Stimulated activated CD4-positive, alpha-beta T cell treated with anti-CD3 and anti-CD28 coated beads, Interleukin-15, amount 100 ng/mL, for 48 hours (primary cell): Measurements from ENCODE around the gene PLBD1.

Experiments
- DNase-seq, 2 donors: peaks; one replicate each; pipeline ENCODE4 v3.0.0-alpha.2; 2020; ENCODE audit warnings: low read depth in 2 of 2

Gene PLBD1

DNA sequence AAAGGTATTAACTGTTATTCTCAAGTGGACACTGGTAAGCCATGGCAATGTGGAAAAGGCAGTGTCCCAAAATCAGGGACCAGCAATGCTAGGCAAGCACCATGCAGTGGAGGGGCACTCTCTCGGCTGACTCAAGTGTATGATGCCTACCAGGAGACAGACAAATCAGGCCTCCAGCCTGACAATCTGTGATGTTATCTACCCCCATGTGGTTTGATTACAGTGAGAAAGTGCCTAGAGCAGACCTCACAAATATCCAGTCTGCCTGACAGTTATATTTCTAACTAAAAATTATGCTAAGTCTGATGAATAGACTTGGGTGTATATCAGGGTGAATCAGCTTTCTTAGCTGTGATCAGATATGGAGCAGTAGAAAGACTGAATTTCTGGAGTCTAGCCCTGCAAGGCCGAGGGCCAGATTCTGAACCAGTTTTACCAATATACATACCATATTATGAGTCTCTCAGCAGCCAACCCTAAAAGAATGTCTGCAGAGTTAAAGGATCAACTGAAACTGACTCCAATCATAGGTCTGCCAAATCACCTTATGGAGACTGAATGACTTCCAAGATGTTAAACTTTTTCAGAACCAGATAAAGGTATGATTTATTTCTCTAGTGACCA lies 3.2 kb downstream of the PLBD1 start:
- DNase-seq: no peak

DNA sequence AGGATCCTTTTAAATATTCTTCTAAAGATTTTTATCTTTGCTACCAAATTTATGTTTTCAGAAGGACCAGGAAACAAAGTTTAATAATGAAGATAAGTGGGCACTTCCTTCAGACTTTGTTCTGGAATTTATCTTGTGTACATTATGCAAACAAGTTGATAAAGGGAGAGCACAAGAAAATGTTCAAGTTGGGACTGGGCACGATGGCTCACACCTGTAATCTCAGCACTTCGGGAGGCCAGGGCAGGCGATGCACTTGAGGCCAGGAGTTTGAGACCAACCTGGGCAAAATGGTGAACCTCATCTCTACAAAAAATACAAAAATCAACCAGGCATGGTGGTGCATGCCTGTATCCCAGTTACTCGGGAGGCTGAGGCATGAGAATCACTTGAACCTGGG lies 4.6 kb downstream of the PLBD1 start:
- DNase-seq: no peak

DNA sequence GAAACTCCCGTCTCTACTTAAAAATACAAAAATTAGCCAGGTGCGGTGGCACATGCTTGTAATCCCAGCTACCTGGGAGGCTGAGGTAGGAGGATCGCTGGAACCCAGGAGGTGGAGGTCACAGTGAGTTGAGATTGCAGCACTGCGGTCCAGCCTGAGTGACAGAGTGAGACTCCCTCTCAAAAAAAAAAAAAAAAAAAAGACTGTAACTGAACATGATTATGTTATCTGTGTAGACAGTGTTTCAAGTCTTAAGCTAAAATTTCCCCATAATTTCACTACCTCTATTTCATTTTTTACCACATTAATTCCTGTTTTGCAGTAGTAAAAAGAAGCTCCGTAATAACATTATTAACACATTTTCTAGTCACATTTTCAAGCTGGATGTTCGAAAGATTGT lies 5.4 kb downstream of the PLBD1 start:
- DNase-seq: no peak

DNA sequence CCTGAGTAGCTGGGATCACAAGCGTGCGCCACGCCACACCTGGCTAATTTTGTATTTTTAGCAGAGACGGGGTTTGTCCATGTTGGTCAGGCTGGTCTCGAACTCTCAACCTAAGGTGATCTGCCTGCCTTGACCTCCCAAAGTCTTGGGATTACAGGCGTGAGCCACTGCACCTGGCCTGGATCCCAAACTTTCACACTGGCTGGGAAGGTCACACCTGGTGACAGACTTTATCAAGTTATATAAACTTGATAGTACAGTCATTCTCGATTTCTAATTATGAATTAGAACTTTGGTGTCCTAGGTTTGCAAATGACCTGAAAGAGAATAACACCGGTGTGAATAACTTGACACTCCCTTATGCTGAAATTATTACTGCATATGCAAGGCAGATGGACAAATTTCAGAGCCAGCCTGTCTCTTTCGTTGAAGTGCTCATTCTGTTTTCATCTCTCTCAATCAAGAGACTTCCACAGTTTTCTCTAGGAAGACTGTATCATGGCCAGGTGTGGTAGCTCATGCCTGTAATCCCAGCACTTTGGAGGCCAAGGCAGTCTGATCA lies 5.9 kb downstream of the PLBD1 start:
- DNase-seq: no peak

DNA sequence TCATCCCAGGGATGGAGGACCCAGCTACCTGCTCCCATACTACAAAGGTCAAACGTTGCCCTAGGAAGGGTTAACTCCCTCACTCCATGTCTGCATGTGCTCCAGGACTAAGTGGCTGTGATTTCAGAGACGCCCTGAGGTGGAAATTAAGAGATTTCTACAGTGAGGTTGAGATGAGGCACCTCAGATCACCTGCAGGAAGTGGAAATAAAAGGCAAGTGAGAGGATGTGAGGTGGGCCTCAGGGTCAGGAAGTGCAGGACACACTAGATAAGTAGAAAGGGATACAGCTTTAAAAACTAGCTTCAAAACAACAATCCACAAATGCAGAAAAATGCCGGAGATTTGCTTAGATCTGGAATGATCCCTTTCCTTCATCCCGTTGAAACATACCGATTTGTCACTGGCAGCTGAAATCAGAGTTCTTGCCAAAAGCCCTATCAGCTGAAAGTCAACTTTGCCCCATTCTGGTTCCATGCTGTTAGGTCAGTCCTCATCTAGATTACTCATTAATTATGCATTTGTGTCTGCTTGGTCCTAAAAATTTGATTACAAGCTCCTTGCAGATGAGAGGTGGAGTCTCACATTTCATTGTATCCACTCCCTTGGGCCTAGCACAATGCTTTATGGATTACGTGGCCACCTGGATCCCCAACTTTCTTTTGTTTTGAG lies 6.6 kb downstream of the PLBD1 start:
- DNase-seq: no peak

DNA sequence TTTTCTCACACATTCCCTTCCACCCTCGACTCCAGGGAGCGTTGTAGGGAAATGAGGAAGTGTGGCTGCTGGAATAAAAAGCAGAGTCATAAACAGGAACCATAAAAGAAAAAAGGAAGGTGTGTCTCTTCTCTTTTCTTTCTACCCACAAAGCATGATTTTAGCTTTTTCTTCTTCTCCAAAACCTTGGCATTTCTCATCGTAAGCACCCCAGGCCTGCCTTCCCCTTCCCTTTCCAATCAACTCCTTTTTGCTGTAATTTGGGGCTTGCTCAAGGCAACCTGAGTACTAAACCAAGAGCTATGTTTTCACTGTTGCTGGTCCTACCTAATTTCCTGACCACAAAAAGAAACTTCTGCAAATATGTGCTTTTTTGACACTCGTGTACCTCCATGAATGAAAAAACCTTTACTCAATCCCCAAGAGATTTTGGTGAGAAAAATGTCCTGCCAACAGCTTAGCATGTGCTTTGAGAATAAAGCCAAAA lies 9.2 kb downstream of the PLBD1 start:
- DNase-seq: no peak

DNA sequence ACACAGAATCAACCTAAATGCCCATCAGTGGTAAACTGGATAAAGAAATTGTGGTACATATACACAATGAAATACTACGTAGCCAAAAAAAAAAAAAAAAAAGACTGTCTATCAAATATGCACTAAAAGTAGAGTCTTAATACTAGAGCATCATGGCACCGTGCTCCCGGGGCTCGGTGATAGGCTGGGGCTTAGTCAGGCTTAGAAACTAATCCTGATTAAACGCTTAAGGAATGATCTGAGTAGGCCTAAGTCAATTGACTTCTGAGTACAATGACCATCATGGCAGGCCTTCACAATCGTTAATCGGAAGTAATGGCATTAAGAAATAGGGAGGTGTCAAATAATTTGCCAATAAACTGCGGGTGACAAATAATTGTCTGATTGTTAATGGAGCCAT lies 9.7 kb downstream of the PLBD1 start:
- no peak for DNase-seq

DNA sequence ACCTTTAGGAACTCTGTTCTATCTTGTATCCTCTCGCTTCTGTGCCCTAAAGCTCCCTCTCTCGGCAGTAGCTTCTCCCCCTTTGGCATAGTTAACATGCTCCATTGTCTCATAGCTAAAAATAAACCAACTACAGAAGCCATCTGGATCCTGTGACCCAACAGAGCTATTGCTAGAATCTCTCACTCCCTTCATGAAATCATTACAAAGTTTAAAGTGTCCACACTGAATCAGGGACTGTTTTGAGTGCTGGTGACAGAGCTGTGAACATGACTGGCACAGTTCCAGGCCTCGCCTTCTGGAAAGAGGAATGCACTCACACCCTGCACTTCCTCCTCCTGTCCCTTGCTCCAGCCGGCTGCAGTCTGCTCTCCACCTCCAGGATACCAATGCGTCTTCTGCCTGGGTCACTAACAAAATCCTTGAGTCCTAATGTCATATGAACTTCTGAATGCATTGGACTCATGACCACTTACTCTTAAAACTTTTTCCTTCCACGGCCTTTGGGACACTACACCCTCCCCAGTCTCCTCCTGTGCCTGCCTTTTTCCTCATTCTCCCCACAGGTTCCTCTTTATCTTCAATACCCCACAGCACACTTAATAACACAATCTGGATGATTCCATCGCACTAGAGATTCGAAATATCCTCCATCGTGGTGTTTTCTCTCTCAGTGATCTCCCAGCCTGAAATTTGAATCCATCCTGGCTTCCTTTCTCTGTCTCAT lies 13.2 kb downstream of the PLBD1 start:
- no peak for DNase-seq

DNA sequence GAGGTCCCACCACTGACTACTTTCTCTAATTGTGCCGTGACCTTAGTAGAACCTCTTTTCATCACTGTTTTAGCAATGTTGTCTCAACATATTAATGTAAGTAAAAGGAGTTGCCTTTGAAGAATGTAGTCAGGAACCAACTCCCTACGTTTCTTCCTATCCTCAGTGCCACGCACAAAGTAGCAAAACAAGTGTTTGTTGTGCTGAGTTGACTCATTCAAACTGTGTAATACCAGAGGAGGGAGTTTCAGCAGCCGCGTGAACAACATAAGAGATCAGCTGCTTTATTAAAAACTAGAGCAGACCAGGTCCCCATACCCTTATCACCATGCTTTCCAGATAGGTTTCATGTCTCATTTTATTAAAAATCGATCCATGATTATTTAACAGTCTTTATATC lies 19.1 kb downstream of the PLBD1 start:
- DNase-seq: no peak

DNA sequence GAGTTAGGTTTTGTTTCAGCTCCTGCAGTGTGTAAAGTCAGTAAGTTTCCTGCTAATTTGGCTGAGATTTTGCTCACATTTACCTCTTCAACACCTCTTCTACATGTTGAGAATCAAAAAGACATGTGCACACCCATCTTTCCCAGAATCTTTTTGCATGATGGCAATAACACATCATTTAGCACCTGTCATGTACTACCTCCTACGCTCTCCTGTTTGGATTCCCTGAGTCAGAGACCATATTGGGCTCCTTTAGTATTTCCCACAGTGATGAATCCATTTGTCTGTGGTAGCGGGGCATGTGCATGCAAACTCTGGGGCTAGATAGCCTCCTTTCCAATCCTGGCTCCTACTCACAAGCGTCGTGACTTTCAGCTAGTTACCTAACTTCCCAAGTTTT lies 20.1 kb downstream of the PLBD1 start:
- DNase-seq: no peak

DNA sequence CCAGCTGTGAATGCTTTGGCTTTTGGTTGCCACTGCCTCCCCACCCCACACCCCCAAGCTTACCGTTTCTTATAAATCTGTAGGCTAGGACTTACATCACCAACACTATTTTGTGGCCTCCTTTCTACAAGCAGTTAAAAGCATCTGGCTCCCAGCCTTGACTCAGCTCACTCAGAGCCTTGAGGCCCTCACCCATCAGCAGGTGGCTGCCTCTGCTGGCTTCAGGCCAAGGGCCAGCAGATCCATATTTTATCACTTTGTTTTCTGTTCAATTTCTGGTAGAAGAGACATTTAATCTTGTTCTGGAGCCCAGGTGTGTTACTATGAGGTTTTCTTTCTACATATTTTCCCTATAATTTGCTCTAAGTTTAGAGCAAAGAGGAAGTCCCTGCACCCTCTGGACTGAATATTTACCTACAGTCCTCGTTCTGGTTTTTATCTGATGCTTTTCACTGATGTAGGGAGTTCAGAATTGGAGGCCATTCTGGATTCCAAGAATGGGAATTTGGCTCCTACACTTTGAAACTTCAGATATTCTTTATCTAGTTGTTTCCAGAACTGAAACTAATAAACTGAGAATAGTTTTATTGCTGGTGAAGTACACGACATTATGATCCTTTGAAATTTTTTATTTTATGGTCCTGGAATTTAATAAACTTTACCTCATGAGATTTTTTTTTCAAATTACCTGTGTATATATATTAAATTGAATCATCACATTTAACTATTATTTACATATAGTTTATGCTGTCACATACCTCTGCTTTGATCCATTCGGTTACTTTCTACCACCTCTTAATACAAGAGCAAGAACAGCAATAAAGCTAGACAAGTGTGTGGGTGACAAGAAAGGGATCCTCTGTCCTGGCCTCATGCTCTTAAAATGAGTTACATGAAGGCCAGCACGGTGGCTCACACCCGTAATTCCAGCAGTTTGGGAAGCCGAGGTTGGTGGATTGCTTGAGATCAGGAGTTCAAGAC lies 22.2 kb downstream of the PLBD1 start:
- DNase-seq: no peak

DNA sequence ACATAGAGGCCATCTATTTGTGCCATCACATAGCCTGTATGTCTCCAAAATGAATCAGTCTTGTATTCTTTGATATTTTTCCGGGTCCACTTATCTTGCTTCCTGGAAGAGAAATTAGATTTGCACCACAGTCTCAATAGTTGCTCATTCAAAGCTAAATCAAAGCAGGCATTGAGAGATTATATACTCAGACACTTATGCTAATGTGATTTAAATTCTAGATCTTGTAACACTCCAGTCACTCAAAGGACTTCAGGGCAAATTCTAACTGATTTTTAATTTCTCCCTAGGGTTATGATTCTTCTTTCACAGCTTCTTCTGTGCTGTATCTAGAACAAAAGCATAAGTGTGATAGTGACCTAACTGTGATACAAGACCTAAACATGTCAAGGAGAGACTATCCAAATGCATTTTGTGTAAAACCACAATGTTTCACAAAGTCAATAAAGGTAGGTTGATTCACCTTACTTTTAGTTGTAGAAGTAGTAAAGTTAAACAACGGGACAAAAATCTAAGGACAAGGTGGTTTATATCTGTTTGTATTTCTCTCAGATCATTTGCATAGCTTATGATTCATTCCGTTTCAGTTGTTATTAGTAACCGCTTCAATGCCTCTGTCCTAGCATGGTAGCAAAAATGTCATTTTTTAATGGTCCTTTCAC lies 26.8 kb downstream of the PLBD1 start:
- no peak for DNase-seq

DNA sequence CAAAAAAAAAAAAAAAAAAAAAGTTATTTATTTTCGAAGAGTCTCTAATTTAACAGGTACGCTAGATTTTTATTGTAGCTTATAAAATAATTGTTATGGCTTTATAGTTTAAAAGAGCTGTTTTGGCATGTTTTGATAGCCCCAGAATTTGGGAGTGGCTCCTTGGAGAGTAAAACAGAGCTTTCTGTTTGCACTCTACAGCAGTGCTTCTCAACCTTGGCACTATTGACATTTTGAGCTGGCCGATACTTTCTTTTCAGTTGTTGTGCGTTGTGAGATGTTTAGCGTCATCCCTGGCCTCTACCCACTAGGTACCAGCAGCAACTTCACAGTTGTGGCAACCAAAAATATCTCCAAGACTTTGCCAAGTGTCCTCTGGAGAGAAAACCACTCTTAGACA lies 30.6 kb downstream of the PLBD1 start:
- no peak for DNase-seq

DNA sequence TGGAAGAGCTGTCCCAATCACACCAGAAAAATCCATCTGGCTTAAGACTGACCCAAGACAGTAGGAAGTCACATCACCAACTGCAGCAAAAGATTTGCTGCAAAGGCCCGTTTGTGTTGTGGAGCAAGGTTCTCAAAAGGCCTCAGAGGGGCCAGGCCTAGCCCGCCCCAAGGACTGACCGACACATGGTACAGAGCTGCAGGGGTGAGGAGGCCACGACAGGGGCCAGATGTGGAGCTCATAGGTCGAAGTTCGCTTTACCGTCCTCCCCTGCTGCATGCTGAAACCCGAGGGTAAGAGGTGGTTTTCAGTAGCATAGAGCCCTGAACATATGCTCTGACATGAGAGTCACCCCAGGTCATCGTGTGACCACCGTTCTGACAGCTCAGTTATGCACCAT lies 35.5 kb downstream of the PLBD1 start:
- no peak for DNase-seq

DNA sequence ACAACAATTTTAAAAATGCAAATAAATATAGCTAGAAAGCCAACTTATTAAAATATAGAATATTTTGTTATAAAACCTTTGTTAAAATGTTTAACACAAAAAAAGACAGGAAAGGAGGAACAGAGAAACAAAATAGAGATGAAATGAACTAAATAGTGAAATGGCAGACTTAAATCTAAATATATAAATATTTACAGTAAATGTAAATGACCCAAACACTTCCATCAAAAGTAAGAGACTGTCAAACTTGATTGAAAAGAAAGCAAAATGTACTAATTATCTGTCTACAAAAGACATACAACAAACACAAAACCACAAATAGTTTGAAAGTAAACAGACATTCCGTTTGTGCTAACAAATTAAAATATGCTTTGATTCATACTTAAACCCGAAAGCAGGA lies 41.7 kb downstream of the PLBD1 start:
- no peak for DNase-seq

DNA sequence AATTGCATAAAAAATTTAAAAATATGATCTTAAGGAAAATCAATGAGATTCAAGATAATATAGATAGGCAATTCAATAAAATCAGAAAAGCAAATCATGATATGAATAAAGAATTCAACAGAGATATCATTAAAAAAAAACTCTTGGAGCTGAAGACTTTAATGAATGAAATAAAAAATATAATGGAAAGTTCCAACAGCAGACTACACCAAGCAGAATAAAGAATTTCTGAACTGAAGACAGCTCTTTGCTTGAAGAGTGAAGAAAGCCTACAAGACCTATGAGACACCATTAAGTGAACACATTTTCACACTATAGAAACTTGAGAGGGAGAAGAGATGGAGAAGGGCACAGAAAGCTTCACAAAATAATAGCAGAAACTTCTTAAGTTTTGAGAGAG lies 45.9 kb downstream of the PLBD1 start:
- no peak for DNase-seq

DNA sequence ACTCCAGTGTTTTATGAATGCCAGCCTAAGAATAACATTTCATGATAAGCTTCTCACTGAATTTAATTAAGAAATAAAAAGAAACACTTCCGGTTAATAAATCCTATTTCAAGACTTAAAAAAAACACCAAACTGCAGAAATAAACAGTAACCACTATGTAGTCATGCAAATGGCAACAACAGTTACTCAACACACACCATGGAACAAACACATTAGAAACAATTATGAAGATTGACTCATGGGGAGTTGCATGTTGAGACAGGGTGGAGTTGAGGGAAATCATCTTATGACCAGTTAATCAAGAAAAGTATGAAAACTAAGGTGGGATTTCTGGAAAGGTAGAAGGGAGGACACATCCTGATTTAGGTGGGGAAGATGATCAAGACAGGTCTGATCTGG lies 52.7 kb downstream of the PLBD1 start:
- DNase-seq: no peak

DNA sequence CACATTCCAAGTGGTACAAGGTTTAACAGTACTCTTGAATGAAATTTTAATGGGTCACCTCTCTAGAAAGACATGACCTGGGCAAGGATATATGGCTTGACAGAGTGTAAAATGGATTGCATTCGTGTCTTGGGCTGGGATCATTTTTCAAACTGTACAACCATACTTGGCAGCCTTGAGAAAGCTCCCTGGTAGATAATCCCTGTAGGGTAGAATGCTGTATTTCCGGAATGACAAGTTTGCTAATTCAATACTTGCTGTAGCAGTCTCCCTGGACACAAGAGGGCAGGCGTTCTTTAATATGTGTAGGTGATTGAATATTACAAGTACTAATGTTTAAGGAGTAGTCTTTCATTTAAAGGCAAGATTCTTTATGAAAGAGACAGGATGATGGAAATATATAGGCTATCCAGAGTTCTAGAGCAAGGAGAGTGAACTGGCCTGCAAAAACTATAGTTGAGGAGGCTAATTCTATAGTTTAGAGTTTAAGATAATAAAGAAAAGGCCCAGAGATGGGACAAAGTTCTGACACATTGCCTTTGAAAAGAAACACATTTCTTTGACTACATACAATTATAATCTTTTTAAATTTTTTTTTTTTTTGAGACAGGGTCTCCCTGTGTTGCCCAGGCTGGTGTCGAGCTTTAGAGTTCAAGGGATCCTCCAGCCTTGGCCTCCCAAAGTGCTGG lies 53.4 kb downstream of the PLBD1 start:
- DNase-seq: no peak

DNA sequence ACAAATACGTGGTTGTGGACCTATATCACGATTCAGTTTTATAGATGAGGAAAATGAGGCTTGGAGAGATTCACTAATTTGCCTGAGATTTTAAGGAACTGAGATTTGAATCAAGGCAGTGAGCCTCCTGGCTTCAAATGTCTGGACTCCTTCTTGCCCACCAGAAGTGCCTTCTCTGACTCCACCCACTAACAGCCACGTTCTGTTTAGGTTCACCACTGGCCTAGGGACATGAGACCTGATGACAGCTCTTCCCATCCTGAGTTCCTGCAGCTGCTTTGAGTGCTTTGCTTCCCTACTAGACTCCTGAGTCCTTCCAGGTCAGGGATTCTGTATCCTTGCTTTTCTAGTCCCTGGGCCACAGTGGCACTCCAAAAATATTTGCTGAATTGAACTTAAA lies 57.1 kb downstream of the PLBD1 start:
- DNase-seq: no peak
